ENCODE results near the gene PRSS33. TPM values are rescaled to one million over a fixed set of nuclear protein-coding genes. Genes with fewer than 3 reads are reported as not detected.

Gene PRSS33
- total RNA-seq, 4 donors from 2014 or later = not detected

GRCh38 chr16:2822496-2822895, 35.1 kb upstream of the PRSS33 start:
- H3K4me3 ChIP-seq = no peak overlapping the region
- H3K4me1 ChIP-seq = no peaks in the 10 kb centered on the region
- TF ChIP-seq EP300 (IDR thresholded peaks at IDR 0.05; ENCODE audit: low read depth) (no peak), POLR2AphosphoS5 (IDR thresholded peaks at IDR 0.05) (no peak), CTCF (IDR thresholded peaks at IDR 0.05) (no peak), POLR2A (IDR thresholded peaks at IDR 0.05) (no peak)
- in situ Hi-C loops (cut with MboI; ENCODE audit: low pct_ligation_motif_present in 1 of 4, low pct_unique_long_range_greater_than_20kb in 1 of 4, low sequenced_read_pairs in 3 of 4) = no loop called here
- DNase-seq = no peak
- 67 to 69% methylated on average over 4 of the region's 4 CpGs for WGBS, 2 donors (ENCODE audit: low coverage in 1 of 2)
- no peak overlapping the region for H3K27ac ChIP-seq
- H3K9me3 ChIP-seq = no peaks in the 10 kb centered on the region
- intact Hi-C loops (cut with DNase I; ENCODE audit: low total_unique reads) = loop anchor here (5.0 kb wide), 1 partner anchor 1520 kb away; no protein-coding TSS in a partner anchor
- no peaks in the 10 kb centered on the region for H3K36me3 ChIP-seq
- H3K27me3 ChIP-seq = no peaks in the 10 kb centered on the region

GRCh38 chr16:2822158-2822495, 34.8 kb upstream of the PRSS33 start:
- TF ChIP-seq CTCF (IDR thresholded peaks at IDR 0.05) (no peak), EP300 (IDR thresholded peaks at IDR 0.05; ENCODE audit: low read depth) (no peak), POLR2AphosphoS5 (IDR thresholded peaks at IDR 0.05) (no peak), POLR2A (IDR thresholded peaks at IDR 0.05) (no peak)
- no peaks in the 10 kb centered on the region for H3K4me1 ChIP-seq
- no peaks in the 10 kb centered on the region for H3K9me3 ChIP-seq
- no peak overlapping the region for H3K4me3 ChIP-seq
- in situ Hi-C loops (cut with MboI; ENCODE audit: low pct_ligation_motif_present in 1 of 4, low pct_unique_long_range_greater_than_20kb in 1 of 4, low sequenced_read_pairs in 3 of 4) (no loop called here), intact Hi-C loops (cut with DNase I; ENCODE audit: low total_unique reads) (loop anchor here (5.0 kb wide), 1 partner anchor 1520 kb away; no protein-coding TSS in a partner anchor)
- DNase-seq = peak; percentile 3
- no peaks in the 10 kb centered on the region for H3K36me3 ChIP-seq
- no peak overlapping the region for H3K27ac ChIP-seq
- H3K27me3 ChIP-seq = no peaks in the 10 kb centered on the region
- 73 to 84% methylated on average over 6 to 8 of the region's 8 CpGs for WGBS, 2 donors (ENCODE audit: low coverage in 1 of 2)

GRCh38 chr16:2821487-2822157, 34.3 kb upstream of the PRSS33 start:
- Histone ChIP-seq H3K27me3 (no peaks in the 10 kb centered on the region), H3K36me3 (no peaks in the 10 kb centered on the region), H3K27ac (no peak overlapping the region), H3K9me3 (no peaks in the 10 kb centered on the region), H3K4me1 (no peaks in the 10 kb centered on the region), H3K4me3 (no peak overlapping the region)
- in situ Hi-C loops (cut with MboI; ENCODE audit: low pct_ligation_motif_present in 1 of 4, low pct_unique_long_range_greater_than_20kb in 1 of 4, low sequenced_read_pairs in 3 of 4) = no loop called here
- DNase-seq = peak; percentile 3
- TF ChIP-seq POLR2AphosphoS5 (IDR thresholded peaks at IDR 0.05) = no peak
- no peak for TF ChIP-seq EP300 (IDR thresholded peaks at IDR 0.05; ENCODE audit: low read depth)
- no peak for TF ChIP-seq CTCF (IDR thresholded peaks at IDR 0.05)
- TF ChIP-seq POLR2A (IDR thresholded peaks at IDR 0.05) = no peak
- intact Hi-C loops (cut with DNase I; ENCODE audit: low total_unique reads) = loop anchor here (5.0 kb wide), 1 partner anchor 1521 kb away; no protein-coding TSS in a partner anchor
- WGBS, 2 donors (ENCODE audit: low coverage in 1 of 2) = 76% methylated on average over 9 of the region's 9 CpGs; no CpG with 5 or more reads in 1 of the 2 donors

- peak; percentile 4 for DNase-seq
- H3K36me3 ChIP-seq = no peaks in the 10 kb centered on the region
- in situ Hi-C loops (cut with MboI; ENCODE audit: low pct_ligation_motif_present in 1 of 4, low pct_unique_long_range_greater_than_20kb in 1 of 4, low sequenced_read_pairs in 3 of 4) = no loop called here
- H3K9me3 ChIP-seq = no peaks in the 10 kb centered on the region
- no peak overlapping the region for H3K4me3 ChIP-seq
- H3K27ac ChIP-seq = no peak overlapping the region
- peaks cover 2% of the 10 kb centered on the region for H3K27me3 ChIP-seq
- no peak for TF ChIP-seq POLR2A (IDR thresholded peaks at IDR 0.05)
- TF ChIP-seq POLR2AphosphoS5 (IDR thresholded peaks at IDR 0.05) = no peak
- TF ChIP-seq EP300 (IDR thresholded peaks at IDR 0.05; ENCODE audit: low read depth) = no peak
- no peak for TF ChIP-seq CTCF (IDR thresholded peaks at IDR 0.05)
- H3K4me1 ChIP-seq = no peaks in the 10 kb centered on the region
- intact Hi-C loops (cut with DNase I; ENCODE audit: low total_unique reads) = loop anchor here (5.0 kb wide), 1 partner anchor 1521 kb away; no protein-coding TSS in a partner anchor
- 81 to 87% methylated on average over 3 to 13 of the region's 14 CpGs for WGBS, 2 donors (ENCODE audit: low coverage in 1 of 2)
Measured at GRCh38 chr16:2820836-2821486, 33.6 kb upstream of the PRSS33 start.
